Activated CD8-positive, alpha-beta memory T cell treated with anti-CD3 and anti-CD28 coated beads for 4 hours (primary cell): Measurements from ENCODE around the gene FOXP1.
"Not testable (repeated sequence)": the region's sequence is repeated elsewhere in the genome, so short reads cannot be mapped to it uniquely, and the experiment has no call there.

Experiments
- DNase-seq, 2 donors: peaks; one replicate each; pipeline ENCODE4 v3.0.0-alpha.2; 2020; ENCODE audit warnings: low read depth in 2 of 2

Gene FOXP1

DNA sequence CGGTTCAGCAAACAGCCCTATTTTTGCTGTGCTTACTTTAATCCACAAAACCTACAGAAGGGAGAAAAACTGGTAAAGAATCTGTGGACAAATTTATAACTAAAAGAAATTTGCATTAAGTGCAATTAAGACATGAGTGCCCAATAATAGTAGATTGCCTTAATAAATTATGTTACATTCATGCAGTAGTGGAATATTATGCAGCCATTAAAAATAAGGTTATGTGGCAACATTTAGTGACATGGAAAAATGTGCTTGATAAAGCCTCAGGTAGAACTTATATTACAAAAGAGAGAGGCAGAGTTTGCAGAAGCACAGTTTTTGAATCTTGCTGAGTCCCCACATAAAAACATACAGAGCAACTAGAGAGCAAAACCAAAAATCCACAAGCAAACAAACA is 253.0 kb downstream of the FOXP1 start:
- DNase-seq = no peak

GRCh38 chr3:71329817-71330216 is 253.7 kb downstream of the FOXP1 start:
- DNase-seq = no peak

DNA sequence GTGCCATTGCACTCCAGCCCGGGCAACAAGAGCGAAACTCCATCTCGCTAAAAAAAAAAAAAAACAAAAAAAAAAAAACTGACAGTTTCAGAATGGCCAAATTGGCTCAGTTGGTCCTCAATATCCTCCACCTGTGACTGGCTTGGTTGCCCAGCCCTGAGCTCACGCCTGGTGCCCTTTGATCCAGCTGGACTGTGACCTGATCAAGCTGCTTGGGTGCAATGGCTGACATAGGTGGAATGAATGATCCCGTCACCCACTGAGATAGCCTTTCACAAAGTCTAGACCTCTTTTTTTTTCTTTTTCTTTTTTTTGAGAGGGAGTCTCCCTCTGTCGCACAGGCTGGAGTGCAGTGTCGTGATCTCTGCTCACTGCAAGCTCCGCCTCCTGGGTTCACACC is 254.6 kb downstream of the FOXP1 start:
- DNase-seq = no peak

DNA sequence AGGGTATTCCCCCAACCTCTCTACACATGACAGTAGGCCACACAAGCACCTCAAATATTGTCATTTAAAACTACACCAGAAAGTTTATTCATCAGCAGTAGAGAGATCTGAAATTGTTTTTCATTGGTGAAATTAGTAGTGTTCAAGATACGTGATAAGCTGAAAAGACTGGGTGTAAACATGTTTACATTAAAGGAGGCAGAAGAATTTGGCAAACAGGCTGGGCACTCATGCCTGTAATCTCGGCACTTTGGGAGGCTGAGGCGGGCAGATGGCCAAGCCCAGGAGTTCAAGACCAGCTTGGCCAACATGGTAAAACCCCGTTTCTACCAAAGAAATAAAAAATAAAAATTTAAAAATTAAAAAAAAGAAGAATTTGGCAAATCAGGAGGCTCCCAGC is 255.6 kb downstream of the FOXP1 start:
- no peak for DNase-seq

GRCh38 chr3:71325715-71326114 is 257.8 kb downstream of the FOXP1 start:
- DNase-seq = no peak

GRCh38 chr3:71324224-71324623 is 259.3 kb downstream of the FOXP1 start:
- not testable (repeated sequence) for DNase-seq

DNA sequence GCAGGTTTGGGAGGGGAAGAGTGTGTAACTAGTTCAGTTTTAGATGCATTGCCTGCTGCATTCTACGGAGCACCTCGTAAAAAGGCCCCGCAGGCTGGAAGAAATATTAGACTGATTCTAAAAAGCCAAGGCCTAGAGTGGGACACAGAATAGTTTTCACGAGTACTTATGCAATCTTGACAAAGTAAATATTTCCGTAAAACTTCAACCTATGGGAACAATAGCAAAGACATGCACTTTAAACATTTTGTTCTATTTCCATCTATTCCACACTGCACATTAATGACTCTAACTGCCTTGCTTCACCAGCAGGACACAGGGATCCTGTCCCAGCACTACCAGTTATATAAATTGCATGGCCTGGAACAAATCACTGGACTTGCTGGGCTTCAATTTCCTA is 260.0 kb downstream of the FOXP1 start:
- DNase-seq = no peak

GRCh38 chr3:71322154-71322553 is 261.4 kb downstream of the FOXP1 start:
- DNase-seq = no peak

- no peak for DNase-seq
Observed at GRCh38 chr3:71319771-71320170, 263.8 kb downstream of the FOXP1 start.

GRCh38 chr3:71318458-71318827 is 265.1 kb downstream of the FOXP1 start:
- DNase-seq = no peak

DNA sequence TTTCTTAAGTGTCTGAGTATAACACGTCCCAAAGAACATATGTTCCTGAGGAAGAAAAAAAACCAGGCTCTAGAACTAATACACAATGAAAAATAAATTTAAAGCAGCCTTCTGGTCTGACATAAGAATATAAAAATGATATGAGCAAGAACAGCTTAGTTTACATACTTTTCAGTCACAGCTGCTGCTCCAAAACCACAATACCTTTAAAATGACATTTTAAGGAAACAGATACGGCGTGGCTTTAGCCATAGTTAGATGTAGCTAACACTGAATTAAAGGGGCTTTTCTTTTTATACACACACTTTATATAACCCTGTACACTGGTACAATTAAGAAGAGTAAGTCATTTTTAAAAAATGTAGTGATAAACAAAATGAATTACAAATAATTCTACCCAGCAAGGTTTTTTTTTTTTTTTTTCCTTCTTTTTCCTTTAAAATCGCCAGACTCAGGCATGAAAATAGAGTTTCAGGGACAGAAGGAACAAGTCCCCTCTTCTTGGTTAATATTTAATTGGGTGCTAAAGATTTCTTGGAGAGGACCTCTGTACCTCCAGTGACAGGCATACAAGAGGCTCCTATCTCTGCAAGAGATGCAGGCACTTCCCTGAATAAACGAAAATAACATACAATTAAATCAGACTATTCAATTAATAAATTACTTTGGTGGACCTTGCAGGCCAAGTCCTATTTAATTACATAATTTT is 265.6 kb downstream of the FOXP1 start:
- no peak for DNase-seq

DNA sequence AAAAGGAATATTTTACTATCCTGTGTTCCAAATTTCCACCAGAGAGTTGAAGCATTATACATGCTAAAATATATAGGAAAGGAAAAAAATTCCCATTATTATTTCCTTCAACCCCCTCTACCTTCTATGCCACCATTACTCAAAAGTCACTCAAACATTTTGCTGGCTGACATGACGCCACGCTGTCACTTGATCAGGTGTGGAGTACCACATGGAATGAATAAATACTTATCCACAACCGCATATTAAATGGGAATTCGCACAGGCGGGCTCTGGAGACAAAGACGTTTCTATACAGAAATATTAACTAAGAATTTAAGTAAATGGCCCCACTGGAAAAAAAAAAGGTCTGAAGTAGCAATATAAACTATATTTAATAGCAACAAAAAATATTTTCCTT is 266.4 kb downstream of the FOXP1 start:
- DNase-seq = no peak

GRCh38 chr3:71316066-71316777 is 267.3 kb downstream of the FOXP1 start:
- DNase-seq = no peak

DNA sequence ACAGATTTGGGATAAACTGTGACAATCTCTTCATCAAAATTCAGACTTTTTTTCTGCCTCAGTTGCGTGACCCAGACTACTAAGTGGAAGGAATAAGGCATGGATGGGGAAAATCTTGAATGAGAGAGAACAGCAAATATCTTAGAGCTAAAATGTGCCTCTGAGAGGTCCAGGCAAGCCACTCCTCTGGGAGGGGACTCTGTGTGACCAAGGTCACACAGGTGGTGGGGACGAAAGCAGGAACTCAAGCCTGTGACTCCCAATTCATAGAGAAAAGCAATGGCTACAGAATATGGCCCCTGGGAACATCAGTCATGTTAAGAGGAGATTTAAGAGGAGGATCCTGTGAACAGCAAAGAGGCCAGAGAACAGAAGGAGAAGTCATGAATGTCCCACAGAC is 268.1 kb downstream of the FOXP1 start:
- no peak for DNase-seq

- DNase-seq = no peak
Observed at GRCh38 chr3:71313844-71314243, 269.7 kb downstream of the FOXP1 start.

DNA sequence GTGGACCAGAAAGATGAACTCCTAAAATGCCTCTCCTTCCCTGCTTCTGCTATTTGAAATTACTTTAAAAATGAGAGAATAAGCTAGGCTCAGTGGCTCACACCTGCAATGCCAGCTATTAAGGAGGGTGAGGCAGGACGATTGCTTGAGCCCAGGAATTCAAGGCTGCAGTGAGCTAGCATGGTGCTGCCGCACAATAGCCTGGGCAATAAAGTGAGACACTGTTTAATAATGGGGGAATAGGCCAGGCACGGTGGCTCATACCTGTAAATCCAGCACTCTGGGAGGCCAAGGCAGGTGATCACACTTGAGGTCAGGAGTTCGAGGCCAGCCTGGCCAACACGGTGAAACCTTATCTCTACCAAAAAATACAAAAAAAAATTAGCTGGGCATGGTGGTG is 271.1 kb downstream of the FOXP1 start:
- DNase-seq = no peak

DNA sequence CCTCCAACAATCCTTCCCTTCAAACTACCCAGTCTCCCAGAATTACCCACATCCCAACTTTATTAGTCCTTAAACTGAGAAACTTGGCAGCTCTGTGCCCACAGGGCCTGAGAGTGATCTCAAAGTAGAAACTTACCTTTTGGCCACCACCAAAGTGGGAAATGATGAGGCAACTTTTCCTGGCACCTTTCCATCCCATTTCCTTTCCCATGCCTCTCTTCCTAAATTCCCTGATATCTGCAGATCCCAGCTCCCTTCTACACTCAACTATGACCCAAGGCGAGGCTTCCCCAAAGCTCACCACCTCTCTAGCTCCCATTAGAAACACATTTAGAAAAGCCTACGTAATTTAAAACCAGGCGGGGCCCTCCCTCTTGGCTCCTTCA is 271.9 kb downstream of the FOXP1 start:
- no peak for DNase-seq

DNA sequence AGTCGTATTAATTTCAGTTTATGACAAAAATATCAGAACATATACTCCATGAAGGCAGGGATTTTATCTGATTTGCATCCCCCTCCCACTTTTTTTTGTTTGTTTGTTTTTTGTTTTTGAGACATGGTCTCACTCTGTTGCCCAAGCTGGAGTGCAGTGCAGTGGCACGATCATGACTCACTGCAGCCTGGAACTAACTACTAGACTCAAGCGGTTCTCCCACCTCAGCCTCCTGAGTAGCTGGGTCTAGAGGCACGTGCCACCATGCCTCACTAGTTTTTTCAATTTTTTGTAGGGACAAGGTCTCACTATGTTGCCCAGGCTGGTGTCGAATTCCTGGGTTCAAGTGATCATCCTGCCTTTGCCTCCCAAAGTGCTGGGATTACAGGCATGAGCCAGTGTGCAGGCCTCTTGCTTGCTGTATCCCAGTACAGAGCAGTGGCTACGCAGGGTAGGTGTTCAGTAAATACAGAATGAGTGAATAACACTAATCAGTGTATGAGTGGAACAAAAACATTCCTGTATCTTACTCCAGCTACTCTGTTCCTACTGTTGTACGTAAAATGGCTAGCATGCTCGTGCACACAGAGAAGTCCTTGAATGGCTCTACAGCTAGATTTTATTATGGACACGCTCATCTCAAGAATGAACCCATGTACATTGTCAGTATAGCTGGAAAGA is 272.4 kb downstream of the FOXP1 start:
- DNase-seq = no peak

- DNase-seq = no peak
Observed at GRCh38 chr3:71310359-71310979, 273.1 kb downstream of the FOXP1 start.

GRCh38 chr3:71309886-71310285 is 273.6 kb downstream of the FOXP1 start:
- DNase-seq = no peak

GRCh38 chr3:71309342-71309741 is 274.2 kb downstream of the FOXP1 start:
- peak; percentile 27 to 31 for DNase-seq

- no peak for DNase-seq
Observed at GRCh38 chr3:71308836-71309235, 274.7 kb downstream of the FOXP1 start.
